Measurements from ENCODE around the gene PRLR.

PRLR gene

DNA sequence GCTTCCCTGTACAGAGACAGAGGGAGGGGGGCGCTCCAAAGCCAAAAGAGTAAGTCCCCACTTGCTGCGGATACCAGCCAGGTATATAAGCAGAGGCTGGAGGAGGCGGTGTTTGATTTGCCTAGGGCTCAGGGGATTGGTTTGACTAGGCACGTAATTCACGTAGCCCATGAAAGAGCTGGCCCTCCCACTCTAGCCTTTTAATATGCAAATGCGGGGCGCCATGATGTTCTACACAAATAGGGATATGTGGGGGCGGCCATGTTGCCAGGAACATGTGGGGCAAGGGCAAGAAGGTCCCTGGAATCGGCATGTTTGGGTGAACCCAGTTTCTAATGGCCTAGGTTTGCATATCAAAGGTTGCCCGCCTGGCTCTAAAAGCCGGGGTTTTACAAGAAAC is 3.3 kb upstream of the PRLR start:
- DNase-seq (ENCODE audit: low read depth), result no peak

DNA sequence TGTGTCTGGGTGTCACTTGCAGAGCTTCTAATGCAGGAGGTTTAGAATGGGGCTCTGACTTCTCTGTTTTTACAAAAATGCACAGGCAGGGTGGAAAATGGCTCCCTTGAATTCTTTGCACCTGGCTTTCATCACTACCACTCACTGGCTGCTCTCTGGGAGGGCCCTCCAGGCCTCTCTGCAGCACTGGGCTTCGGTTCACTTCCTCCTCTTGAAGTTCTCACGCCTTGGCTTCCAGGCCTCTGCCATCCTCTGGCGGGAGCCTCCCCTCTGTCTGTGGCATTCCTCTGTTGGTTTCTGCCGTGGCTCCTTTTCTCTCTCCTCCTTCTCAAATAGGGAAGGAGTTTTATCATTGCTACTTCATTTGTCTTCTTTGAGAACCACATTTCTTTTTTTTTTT is 2.8 kb upstream of the PRLR start:
- DNase-seq (ENCODE audit: low read depth), result no peak

DNA sequence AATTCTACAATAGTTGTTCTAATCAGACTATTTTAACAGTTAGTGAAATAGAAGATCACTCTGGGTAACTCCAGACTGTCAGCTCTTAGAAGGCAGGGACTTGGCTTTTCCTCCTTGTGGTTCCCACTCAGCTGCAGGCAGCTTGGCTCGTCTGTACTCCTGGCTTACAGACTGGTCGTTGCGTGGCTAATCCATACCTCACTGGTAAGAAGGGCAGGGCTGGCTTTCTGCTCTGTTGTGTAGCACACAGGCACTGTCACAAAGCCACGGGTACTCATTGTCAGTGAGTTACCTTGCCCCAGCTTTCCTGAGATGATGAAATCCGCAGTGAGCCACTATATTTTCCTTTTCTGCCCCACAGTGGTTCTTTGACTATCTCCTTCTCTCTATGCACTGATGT is 1.8 kb upstream of the PRLR start:
- no peak for DNase-seq (ENCODE audit: low read depth)

DNA sequence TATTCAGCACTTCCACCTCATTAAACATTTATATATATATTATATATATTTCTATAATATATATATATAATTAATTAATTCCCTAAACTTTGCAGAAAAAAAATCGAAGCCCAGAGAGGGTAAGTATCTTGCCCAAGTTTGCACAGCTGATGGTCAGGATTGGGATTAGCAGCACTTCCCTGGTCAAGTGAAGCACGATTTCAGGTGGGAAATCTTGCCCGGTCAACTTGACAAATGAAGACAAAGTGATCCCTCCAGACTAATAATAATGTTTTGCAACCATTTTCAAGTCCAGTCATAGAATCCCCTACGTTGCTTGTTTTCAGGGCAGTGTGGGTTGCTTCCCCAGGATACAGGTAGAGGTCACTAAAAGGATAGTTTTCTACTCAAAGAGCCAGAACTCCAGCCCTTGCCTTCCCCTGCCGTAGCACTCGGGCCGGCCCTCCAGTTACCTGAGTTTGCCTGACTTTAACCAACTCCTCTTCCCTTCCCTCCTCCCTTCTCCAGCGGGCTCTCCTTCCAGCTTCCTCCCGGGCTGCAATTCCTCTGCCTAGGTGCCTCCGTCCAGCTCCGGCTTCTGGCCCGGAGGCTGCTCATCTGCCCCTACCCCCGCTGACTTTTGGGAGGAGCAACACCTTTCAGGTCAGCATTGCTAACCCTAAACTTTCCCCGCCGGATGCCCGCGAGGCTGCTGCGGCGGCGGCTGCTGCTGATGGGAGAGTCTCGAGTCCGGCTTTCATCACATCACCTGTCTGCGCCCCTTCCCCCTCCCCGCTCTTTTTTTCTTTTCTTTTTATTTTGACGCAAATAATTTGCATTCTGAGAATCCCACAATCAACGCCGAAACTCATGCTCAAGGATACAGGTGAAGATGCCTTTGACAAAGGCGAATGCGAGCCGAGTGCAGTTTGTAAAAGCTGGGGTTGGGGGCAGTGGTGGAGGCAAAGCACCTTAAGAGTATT is 930 bp downstream of the PRLR start:
- no peak for DNase-seq (ENCODE audit: low read depth)

DNA sequence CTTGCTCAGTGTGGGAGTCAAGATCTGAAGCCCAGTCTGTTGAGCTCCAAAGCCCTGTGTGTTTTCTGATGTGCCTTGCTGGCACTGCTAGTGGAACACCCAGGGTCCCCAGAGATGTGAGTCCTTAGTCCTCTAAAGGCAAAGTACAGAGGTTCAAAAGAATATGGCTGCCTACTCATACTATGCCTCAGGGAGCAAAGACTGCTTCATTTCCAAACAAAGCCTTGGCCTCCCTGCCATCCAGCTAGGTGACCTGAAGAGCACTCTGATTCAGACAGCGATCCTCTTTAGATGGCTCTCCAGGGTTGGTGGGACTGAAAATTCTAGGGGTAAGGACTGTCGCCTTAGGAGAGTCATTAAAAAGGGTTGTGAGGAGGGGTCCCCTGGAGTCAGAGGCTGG is 2.0 kb downstream of the PRLR start:
- no peak for DNase-seq (ENCODE audit: low read depth)

DNA sequence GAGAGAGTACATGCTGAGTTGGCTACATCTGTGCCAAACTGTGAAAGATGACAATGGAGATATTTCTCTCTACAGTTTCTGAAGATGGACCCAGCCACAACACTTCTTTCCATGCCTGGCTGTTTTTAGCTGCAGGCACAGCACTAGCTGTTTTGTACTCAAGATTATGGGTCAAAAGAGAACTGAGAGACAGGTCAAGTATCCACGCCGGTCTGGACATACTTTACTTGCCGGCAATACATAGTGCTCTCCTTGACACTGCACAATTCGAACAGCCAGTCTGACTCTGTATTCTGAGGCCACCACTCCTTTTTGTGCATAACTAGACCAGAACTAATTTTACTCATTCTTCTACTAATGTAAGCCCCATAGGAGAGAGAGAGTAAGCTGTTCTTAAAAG is 2.6 kb downstream of the PRLR start:
- no peak for DNase-seq (ENCODE audit: low read depth)

DNA sequence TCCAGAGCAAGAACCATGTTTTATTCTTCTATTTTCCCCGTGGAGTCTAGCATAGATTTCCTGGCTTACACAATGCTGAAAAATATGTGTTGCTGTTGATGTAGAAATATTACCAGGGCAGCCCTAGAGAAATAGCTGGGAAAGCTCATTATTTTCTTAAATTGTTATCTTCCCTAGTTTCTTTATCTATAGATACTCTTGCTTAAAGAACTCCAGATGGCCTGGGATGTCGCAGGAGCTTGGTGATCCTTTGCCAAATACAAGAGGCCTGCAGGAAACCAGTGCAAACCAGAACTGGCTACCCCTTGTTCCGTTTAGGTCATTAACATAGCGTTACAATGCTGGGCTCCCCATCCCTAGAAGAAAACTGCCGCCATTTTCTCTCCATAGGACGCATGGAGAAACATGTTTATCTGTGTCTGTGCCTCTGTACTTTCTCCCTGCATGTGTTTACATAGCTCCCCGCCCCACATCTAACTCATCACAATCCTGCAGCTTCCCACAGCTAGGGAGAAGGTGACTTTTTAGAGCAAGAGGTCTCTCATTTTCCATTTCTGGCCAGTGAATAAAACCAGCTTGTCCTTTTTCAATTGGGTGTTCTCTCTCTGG is 6.4 kb downstream of the PRLR start:
- no peak for DNase-seq (ENCODE audit: low read depth)

DNA sequence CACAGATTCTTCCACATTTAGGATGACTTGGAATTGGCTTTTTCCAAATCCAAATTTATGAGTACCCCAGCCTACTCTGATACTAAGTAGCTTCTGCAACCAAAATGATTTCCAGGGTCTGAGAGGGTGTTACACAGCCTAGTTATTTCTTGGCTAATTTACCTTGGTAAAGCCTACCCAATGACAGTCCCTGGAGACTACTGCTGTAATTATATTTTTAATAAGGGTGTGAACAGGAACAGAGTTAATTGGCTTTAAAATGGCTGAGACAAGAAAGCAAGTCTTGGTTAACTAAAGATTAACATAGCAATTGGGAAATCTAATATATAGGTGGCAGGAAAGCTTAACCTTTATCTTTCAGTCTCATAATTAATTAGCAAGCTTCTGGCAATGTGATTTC is 9.3 kb downstream of the PRLR start:
- no peak for DNase-seq (ENCODE audit: low read depth)

DNA sequence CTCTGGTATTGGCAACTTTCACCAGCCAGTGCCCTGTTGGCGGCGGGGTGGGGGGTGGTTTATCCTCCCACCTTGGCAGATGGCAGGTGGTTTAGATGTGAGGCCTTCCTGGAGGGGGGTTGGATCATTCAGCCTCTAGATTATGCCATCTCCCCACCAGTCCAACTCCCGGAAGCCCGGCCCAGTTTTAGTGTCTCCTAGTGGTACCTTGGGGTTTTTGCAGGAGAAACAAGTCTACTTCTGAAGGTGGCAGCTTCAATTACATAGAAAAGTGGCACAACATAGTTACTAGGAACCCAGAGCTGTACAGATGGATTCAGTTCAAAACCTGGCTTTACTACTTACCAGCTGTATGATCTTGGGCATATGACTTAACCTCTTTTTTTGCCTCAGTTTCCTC is 11.3 kb downstream of the PRLR start:
- no peak for DNase-seq (ENCODE audit: low read depth)

DNA sequence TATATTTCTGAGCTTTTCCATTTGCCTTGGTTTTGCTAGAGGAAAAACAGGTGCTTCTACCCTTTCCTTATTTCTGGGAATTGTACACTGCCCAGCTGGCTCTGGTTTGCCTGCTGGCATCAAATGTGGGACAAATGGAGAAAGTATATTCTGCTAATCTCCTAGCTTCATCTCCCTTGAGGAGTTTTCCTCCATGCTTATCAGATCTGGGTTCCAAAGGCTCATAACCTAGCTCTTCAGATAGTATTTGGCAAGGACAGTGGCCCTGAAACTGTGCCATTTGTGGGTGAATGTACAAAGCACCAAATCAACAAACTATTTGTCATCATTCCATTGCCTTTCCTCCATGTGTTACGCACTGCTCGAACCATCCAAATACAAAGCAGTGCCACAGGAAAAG is 16.2 kb downstream of the PRLR start:
- no peak for DNase-seq (ENCODE audit: low read depth)

DNA sequence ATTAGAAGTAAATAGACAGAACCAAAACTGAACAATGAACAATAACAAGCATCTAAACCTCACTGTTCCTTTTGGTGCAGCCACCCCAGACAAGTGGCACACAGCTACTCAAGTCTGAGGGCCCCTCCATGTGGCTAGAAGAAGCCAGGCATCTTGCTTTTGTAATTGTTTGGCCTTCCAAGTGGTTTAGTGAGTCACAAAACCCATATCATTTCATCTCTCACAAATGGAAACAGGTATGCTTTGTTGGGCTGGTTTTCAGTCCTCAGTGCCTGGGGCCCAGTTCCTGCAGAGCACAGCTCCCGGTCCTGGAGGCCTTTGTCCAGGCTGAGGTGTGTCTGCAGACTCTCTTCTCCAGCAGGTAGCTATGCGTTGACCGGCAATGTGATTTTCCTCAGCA is 16.7 kb downstream of the PRLR start:
- DNase-seq (ENCODE audit: low read depth), result no peak

DNA sequence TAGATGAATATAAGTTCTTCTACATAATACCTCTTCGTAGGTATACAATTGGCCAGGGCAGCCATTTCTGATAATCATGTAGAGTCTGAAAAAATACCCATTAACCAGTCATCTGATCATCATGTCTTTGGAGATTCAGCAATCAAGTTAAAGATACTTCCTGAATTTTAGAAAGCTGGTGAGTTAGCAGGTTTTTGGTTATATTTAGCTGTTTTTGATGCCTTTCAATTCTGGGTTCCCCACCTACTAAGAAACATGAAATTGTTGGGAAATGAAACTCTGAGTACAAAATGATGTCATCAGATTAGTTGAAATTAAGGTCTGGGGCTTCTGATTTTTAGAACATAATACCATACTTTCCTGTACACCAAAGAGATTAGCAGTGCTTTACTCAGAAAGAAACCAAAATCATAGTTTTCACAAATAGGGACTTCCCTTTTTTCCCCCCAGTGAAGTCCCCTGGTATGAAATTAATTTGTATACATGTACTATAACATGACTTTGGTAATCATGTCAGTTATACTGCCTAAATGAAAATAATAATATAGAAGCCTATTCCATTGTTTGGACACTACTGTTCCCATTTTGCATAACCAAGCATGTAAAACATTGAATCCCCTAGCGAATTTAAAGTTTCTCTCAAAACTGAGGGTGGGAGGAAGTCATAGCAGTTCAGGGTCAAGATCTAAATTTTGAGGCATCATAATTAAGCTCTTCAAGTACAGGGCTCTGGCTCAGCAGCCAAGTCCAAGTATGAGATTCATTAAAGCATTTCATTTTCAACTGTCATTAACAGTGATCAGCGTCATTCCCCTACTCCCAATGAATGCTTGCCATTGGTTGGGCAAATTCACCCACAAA is 17.9 kb downstream of the PRLR start:
- DNase-seq (ENCODE audit: low read depth), result no peak

DNA sequence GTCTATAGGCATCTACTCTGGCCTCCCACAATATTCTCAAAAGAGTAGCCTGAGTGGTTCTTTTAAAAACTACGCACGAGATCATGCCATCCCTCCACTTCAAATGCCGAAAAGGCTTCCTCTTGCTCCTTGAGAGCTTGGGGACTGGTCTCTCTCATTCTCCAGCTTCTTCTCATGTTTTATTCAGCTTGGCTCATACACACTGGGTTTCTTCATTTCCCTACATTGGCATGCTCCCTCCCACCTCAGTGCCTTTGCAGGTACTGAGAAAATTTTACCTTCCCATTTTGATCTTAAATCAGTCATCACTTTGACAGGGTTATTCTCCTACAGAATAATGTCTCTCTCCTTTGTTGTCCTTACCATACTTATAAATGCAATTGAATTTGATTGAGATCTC is 20.4 kb downstream of the PRLR start:
- no peak for DNase-seq (ENCODE audit: low read depth)

DNA sequence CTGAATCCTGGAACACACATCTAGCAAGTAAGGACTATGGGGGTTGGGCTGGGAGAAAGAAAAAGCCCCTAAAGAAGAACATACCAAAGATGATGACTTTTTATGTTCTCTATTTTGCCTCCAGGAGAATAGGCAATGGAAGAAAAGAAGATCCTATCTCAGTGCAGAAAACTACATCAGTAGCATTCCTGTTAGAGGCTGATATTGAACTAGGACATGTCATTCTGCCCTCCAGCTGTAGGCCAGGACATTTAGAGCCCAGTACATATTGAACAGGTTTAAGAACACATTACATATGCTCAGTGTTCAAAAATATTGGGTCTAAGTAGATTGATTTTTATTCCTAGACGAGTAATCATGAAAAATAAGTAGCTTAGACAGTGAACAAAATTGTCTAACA is 24.7 kb downstream of the PRLR start:
- DNase-seq (ENCODE audit: low read depth), result no peak

DNA sequence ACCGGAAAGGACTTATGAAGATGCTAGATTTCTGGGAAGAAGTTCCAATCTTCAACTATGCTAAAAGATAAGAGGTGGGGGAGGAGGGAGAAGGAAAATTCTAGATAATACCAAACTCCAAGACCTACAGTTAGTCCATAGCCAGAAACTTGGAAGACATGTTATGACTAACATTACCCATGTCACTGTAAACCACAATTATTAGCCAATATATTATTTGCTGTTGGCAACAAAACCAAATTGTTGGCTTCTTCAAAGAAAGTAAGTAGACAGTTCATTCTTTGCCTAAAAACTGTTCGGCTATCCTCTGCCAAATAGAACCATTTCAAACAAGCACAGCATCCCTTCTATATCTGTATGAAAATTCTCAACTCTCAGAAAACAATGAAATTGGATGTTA is 25.1 kb downstream of the PRLR start:
- DNase-seq (ENCODE audit: low read depth), result no peak

DNA sequence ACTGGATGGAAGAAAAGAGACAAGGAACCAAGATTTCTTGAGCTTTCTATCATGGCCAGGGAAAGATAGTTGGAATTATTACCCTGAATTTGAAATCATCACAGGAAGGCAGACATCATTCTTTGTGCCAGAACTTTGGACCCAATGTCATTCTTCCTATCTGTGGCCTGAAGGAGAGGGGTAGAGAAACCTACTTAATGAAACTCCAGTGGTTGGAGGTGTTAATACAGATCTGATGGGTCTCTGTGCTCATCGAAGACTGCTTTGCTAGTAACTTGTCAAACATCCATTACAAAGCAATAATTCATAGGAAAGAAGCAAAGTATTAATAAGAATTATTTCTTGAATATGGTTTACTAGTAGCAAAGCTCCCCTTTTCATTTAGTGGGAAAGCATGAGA is 26.9 kb downstream of the PRLR start:
- DNase-seq (ENCODE audit: low read depth), result no peak

DNA sequence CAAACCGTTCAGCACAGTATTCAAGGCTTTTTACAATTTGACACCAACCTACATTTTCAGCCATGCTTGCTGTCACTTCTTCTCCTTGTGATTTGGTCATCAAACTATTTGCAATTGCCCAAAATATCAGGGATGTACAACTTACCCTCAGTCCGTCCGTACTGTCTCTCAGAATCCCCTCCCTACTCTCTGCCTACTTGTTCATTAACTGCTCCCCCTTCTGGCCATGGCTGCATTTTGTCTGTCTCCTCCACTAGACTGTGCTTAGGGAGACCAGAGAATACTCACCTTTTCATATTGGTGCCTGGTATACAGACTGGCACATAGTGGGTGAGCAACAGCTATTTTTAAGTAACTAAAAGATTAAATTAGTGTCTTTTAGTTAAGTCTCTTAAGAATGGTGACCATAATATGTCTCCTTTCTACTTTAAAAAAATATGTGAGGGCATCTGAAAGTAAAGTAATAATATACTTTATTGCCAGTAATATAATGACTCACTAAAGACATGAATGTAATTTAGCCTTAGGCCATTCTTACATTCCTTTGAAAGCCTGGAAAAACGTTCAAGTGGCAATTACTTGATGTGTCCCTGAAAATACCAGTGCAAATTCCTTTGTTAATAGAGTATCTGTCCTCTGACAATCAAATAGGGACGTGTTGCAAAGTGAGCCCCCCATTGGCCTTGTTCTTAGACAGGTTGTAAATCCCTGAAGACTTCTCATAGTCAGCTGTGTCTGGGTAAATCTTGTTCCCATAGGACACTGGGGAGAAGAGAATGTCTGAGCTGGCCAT is 27.8 kb downstream of the PRLR start:
- DNase-seq (ENCODE audit: low read depth), result no peak

DNA sequence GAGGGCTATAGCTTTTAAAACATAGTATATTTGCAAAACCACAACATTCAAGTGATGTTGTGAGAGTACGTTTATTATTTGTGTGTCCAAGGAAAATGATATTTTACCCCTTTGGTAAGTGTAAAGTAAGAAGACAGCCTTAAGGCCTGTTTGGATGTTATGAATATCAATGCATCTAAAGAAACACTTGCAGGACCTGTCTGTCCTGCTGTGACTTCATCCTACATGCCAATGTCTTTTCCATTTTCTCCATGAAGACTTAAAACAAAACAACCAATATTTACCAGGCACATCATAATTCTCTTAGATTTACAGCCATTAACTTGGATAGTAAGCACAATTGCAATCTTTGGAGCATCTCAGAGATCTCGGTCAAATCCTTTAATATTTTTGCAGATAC is 29.0 kb downstream of the PRLR start:
- DNase-seq (ENCODE audit: low read depth), result no peak

DNA sequence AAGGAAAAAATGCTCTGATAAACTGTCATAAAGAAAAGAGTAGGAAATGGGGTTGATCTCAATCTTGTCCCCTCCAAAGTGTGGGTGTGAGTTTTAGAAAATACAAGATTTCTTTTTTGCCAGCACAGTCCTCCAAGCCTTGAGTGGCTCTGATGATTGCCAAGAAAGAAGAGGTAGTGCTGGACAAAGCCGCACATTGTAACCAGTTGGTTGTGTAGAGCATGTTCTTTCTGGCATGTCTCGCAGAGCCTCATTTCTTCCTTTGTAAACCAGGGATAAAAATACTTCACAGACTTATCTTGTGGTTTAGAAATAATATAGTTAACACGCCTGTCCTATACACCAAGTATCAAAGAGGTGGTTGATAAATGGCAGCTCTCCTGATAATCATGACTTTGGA is 30.4 kb downstream of the PRLR start:
- no peak for DNase-seq (ENCODE audit: low read depth)

DNA sequence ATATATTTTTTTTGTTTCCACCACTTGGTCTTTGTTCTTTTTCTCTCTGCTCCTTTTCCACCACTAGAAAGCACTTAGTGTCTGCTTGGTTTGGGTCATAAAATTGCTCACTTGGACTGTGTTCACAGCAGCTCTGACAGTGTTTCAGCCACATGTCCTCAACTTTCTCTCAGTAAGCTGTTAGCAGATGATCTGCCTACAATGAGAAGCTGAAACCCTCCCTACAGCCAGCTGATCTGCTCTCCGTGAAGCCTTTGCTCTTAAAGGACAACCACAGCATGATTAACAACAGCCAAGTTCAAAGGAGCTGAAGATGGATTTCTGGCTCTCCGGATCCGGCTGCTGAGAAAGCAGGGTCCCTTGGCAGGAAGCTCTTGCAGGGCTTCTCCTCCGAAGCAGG is 31.6 kb downstream of the PRLR start:
- DNase-seq (ENCODE audit: low read depth), result no peak

DNA sequence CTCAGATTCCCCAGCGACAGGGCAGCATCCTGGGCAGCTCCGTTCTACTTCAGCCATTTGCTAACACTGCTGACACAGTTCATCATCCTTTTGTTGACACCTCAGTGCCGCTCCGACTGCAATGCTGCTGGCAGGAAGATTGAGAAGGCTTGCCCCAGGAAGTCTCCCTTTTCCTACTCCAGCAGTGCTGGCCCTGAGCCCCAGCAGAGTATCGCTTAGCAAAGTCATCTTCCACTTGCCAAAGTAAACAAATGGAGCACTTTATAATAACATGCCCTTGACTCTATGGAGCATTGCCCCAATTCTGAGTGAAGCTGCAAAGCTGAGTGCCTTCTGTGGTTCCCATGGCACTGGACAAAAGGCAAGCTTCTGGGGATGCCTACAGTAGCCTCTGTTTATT is 32.2 kb downstream of the PRLR start:
- DNase-seq (ENCODE audit: low read depth), result no peak

DNA sequence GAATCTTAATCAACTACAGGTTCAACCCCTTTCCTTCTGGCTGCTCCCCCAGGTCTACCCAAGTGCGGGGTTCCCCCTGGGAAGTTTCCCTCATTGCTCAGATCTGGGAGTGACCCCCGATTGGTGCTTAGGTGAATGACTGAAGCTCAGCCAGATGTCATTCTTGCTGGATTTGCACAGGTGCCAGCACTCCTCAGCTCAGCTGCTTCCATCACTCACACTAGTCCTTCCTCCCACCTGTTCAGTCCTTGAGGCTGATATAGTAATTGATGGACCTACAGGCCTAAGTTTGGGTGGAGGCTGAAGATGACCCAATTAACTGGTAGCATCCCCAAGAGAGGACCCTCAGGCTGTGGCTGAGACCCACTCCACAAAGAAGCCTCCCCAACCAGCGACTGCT is 32.9 kb downstream of the PRLR start:
- no peak for DNase-seq (ENCODE audit: low read depth)

Measured in T-helper 22 cell (primary cell).